GM23338 (cell line): ENCODE measurements around the gene IRF5.

ENCODE experiments used
- CTCF ChIP-seq, 2 experiments: fragments of 200-600 bp in 1 of 2; sonication (generic) in 1 of 2; conservative IDR thresholded peaks; 2 replicates each; pipeline versions ENCODE4 v1.5.1 to v1.6.1; 2016 to 2017; ENCODE audit warnings: antibody characterized with exemption in 2 of 2, low read depth in 2 of 2, mild to moderate bottlenecking in 2 of 2, moderate library complexity in 1 of 2
- ETS1 ChIP-seq: IDR thresholded peaks from 2 replicates; pipeline ENCODE4 v1.6.1; 2016; ENCODE audit warnings: antibody characterized with exemption
- EZH2 ChIP-seq: fragments of 200-600 bp; sonication (generic); IDR thresholded peaks from one replicate; pipeline ENCODE4 v1.8.0; 2017; ENCODE audit warnings: antibody characterized with exemption, mild to moderate bottlenecking, low read depth; ENCODE audit not compliant: unreplicated experiment
- EZH2phosphoT487 ChIP-seq: fragments of 200-600 bp; sonication (generic); IDR thresholded peaks from one replicate; pipeline ENCODE4 v1.8.1; 2018; ENCODE audit warnings: antibody characterized with exemption; ENCODE audit not compliant: unreplicated experiment
- POLR2AphosphoS5 ChIP-seq: IDR thresholded peaks from 2 replicates; pipeline ENCODE4 v1.6.1; 2016; ENCODE audit warnings: antibody characterized with exemption, low read depth
- REST ChIP-seq: IDR thresholded peaks from one replicate; pipeline ENCODE4 v1.6.1; 2018; ENCODE audit warnings: antibody characterized with exemption; ENCODE audit not compliant: unreplicated experiment
- ZNF114 ChIP-seq: fragments of 250-450 bp; sonication (Bioruptor Pico); IDR thresholded peaks from 2 replicates; pipeline ENCODE4 v1.5.0; 2020; ENCODE audit warnings: mild to moderate bottlenecking, moderate library complexity

- no peak for TF ChIP-seq CTCF (conservative IDR thresholded peaks at IDR 0.05; ENCODE audit: low read depth in 2 of 2)
- TF ChIP-seq POLR2AphosphoS5, result no peak
- no peak for TF ChIP-seq REST
- no peak for TF ChIP-seq EZH2
- TF ChIP-seq ZNF114 (CRISPR knock-in tag), result no peak
- no peak for TF ChIP-seq ETS1
- no peak for TF ChIP-seq EZH2phosphoT487
Observed at GRCh38 chr7:128894101-128894440, 43.7 kb upstream of the IRF5 start.
